SK-N-DZ (cell line): Measurements from ENCODE around the gene ST7.

Experiments
- DNase-seq: peaks from one replicate; pipeline ENCODE4 v3.0.0-alpha.2; 2015; ENCODE audit warnings: low spot score

The ST7 gene

DNA sequence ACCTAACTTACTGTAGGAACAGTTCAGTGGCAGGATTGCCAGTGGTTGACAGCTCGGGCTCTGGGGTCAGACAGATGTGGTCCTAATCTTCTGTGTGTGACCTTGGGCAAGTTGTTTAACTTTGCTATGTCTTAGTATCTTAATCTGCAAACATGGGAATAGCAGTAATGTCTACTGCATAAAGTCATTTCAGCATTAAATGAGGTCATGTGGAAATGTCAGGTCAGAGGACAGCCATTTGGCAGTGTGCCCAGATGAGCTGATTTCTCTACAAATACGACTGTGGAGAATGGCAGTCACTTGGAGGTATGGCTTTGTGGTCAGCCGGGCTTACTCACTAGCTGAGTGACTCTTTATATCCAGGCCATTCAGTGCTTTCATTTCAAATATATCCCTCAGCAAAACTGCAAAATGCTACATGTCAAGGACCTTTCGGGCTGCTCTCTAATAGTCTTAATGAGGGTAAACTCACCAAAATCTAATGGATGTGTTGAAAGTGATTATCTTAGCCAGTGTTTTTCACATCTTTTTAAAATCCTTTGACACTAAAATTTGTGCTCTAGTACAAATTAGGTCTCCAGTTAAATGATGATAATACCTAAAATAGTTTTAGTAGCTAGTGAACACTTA, 171.4 kb downstream of the ST7 start:
- peak; percentile 31 for DNase-seq

DNA sequence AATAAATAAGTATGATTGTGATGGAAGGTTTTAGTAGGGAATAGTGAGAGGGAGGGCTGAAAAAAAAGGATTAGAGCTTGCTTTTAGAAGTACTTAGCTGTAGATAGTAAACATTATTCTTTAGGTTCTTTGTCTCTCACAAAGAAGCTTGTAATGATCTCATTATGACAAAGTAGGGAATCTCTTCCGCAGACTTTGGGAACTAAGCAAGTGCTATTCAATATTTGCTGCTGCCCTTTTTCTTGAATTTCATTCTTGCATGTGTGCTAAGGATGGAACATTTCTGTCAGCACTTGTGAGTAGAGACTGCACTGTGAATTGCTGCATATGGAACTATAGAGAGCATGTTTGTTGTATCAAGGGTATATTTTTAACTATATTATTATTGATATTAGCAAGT, 173.4 kb downstream of the ST7 start:
- no peak for DNase-seq

DNA sequence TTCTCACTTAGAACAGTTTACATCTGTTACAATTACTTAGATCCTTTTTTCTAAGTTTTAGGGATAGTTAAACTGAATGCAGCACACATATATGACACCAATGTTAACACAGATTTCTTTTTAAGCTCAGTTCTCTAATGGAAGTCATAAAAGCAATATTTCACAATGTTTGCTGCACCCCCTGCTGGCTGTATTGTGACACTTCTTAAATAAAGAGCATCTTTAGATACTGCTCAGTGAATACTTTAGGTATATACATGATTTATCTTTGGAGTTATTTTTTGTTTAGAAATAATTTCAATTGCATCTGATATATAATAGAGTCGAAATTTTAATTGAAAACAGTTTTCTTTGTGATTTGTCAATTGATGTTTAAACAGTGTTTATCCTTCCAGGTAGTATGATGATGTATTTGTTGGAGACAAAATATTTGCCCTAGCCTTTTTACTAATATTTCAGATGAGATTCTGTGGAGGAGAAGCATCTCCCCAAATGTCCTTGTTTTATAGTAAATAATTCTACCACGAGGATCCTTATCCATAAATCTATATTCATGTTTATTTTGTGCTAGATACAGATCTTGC, 174.4 kb downstream of the ST7 start:
- peak; percentile 52 for DNase-seq

DNA sequence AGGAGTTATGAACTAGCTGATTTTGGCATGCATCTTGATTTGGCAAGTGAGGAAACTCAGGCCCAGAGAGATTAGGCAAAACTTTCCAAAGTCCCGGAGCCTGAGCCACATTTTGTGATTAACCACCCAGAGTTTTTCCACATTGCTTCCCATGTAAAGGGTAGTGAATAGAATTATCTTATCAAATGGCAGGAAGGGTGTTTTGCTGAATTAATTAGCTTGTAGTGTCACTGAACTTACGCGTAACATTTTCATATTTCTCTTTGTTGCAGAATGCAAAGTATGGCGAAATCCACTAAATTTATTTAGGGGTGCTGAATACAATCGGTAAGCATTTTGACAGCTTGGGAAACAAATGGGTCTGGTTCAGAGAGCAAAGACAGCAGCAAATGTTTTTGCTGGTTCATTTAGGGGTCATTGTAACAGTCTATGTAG, 176.2 kb downstream of the ST7 start:
- no peak for DNase-seq

DNA sequence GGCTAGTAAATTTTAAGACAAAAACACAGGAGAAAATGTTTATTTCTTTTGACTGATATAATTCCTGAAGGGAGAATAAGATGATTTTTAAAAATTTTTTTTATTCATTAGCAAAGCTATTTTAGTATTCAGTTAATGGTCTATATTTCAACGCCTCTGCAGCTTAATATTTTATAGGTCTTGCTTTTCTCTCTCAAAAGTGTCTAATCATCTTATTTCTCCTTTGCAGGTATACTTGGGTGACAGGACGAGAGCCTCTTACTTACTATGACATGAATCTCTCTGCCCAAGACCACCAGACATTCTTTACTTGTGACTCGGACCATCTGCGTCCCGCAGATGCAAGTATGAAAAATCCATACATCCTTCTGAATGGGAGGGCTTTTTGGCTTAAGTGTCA, 177.0 kb downstream of the ST7 start:
- DNase-seq, result no peak

DNA sequence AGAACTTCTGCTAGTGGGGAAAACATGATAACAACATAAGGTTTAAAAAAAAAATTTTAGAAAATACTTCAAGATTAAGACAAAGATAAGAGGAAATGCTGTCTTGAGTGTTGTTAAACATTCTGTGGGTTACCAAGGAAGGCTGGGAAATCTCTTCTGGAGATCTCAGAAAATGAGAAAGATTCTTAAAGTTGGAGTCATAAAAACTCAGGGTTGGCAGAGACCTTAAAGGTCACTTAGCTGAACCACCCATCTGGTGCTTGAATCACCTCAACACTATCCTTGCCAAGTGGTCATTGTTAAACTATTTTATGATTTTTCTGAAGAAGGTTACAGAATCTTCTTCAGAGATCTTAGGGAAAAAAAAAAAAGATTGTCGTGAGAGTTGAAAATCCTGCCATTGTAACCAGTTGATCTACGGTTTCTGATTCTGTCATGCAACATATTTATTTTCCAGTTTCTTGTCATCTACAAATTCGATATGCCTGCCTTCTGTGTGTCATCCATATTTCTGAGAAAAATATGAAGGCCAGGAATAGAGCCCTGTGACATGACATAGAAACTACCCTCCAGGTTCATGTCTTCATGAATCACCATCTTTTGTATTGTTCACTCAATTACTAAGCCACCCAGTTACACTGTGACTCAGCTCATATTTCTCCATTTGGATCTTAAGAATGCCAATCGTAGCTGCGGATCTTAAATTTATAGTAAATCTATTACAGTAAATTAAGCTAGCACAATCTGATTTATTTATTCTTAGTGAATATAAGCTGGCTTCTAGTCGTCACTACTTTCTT, 179.2 kb downstream of the ST7 start:
- DNase-seq, result no peak

DNA sequence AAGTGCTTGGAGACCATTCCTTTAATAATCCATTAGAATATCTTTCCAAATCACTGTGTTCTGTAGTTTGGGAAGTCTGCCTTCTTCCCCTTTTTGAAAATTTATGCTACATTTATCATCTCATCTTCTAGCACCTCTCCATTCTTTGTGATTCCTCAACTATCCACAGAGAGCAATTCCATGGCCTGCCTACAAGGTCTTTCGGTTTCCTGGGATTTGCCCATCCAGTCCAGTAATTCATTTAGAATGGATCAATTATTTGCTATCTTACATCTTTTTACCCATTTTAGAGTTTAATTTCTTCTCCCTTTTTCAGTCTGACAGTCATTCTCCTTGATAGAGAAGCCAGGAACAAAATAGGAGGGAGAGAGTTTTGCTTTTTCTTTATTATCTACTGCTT, 179.8 kb downstream of the ST7 start:
- DNase-seq, result no peak

DNA sequence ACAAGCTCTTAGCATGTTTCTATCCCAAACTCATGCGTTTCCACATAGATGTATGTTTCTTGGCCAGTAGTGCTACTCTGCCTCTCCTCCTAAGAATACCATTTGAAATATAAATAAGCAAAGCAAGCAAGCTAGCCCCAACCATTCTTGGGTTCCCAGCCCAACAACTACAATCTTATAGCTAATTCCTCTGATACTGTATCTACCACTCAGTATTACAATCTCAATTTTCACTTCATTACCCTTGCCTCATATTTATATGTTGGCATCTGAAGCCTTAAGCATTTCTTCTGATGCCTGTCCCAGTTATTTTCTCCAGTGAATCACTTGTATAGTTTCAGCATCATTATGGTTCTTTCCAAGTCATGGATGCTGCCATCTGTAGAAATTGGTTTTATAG, 181.1 kb downstream of the ST7 start:
- DNase-seq, result no peak

DNA sequence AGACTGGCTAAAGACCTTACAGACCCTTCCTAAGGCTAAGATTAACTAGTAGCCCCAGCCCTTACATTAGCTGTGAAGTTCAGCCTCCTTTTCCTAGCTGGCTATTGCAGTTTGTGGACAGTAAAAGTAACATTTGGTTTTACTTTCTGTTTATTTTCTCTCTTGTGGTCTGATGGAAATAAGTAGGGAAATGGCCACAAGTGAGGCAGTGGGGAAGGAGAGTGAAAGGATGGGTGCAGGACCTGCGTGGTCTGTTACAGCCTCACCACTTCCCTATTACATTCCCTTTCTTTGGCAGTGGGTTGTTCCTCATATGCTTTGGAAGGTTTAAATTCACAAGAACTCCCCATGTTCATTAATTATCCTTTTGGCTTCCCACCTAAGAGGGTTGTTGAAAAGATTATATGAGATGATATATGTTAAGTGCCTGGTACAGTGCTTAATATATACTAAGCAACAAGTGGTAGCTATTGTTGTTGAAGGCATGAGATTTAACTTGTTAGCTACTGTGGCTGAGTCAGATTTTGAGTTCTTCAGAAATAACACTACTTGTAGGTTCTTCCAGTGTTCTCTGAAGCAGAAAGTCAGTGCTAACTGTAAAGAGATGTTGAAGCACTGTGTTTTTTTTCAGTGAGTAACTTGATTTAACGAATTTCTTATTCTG, 181.7 kb downstream of the ST7 start:
- no peak for DNase-seq

DNA sequence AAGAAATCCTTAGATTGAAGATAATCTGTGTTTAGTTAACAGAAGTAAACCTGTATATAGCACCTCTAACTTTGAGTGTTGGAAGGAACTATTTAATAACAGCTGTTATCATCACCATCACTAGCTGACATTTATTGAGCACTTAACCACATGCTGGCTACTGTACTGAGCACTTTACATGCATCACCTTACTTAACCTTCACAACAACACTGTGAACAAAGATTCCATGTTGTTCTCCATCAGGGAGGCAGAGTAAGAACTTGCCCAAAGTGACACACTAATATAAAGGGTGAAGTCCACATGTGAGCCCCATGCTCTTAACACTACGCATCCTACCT, 182.2 kb downstream of the ST7 start:
- DNase-seq, result no peak

DNA sequence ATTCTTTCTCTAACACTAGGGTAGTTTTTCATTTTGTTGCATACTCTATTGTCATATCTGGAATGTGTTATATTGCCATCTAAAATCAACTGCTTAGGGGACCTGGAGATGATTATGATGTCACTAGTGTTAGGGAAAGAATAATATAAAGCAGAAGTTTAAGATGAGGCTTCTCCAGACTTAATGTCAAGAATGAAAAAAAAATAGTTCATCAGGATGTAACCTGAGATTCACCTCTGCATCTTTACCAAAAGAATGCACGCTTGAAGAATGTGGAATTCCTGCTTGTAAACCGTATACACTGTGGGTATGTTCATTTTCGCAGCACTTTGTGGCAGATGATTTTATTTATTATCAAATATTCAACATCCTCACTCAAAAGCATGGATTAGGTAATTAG, 184.6 kb downstream of the ST7 start:
- DNase-seq, result no peak

DNA sequence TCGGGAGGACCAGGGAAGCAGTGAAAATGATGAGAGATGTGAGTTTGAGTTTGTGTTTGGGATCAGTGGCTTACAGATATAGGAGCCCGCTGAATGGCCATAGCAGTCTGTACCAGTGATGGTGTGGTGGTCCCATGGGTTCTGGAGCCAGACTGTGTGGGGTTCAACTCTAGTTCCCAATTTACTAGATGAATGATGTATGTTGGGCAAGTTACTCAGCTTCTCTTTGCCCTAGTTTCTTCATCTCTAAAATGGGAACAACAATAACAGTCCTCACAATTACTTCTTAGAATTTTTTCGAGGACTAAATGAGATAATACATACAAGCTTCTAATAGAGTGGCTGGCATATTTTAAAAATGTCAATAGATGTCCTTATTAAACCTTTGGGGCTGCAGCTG, 185.2 kb downstream of the ST7 start:
- no peak for DNase-seq

DNA sequence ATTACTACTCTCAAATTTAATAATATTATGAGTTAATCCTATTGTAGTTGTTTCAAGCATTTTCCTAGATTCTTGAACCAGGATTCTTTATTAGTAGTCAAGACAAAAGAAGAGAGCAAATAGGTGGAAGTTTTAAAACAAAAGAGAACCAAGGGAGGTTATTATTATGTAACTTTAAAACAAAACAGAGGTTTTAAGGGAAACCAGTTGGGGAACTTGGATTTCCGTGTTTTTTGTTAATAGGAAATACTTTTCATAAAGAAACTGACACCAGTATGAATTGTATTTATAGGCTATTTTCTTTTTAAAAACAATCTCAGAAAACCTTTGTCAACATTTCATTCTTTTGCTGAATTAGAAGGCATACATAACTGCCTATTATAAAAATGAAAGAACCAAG, 185.7 kb downstream of the ST7 start:
- DNase-seq, result no peak

DNA sequence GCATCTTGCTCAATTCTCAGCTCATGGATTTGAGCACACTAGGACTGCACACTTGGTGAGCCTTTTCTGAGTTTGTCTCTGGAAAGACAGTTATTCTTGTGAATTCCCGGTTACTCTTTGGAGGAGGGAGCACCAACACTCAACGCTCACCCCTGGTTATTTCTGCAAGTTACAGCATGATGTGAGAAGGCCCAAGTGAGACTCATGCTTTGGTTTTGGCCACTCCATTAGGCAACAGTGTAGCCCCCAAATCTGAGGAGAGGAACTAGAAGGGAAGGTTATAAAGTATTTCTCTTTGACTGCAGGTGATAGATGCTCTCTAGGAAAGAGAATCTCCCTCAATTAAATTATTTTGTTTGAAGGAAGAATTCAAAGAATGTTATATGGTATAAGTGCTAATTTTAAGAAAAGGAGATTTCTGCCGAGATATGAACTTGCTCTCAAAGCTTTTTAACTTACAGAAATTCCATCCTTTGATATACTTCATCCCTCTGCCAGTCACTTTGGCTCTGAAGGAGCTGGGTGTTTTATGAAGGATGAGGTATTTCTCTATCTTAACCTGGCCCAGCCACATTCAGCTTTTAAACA, 186.2 kb downstream of the ST7 start:
- DNase-seq, result no peak

DNA sequence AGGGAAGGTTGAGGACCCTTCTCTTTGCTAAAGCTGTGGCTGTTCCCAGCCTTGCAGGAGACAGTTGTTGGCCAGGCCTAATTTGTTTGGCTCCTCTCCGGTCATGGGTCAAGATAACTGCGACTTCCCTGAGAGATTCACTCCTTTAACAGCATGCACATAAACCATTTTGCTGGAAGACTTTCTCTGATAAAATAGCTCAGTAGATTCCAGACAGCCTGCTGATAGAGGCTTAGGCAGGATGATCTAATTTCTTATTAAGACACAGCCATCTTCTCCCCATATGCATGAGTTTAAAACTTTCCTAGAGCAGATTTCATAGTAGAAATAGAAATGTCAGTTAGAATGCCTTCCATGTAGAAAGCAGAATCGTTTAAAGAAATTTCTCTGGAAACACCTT, 187.6 kb downstream of the ST7 start:
- no peak for DNase-seq

DNA sequence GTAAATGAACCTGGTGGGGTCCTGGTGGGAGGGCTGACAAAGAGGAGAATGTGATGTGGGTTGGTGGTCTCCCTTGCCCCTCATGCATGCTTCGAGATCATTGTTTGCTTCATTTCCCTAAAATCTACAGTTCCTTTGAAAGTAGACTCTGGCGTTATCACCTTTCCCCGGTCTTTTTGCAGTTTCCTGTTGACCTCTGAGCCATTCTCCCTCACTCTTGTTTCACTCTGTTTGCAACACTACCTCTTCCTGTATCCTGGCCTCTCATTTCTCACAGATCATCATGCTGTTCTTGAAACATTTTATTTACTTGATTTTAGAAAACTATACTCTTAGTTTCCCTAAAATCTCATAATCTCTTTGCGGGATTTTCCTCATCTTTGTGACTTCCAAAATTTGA, 189.8 kb downstream of the ST7 start:
- no peak for DNase-seq

DNA sequence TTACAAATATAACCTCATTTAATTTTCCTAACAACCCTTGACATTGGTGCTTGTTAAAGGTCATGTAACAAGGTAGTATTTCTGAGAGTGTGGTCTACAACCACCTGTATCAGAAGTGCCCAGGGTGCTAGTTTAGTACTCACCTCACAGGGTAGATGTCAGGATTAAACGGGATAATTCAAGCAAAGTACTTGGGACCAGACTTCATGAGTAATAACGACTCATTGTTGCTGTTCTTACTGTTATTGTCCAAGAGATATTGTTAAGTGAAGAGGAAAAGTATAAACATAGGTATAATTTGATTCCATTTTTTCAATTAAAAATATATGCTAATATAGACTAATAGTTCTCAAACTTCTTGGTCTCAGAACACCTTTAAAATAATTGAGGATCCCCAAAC, 190.3 kb downstream of the ST7 start:
- DNase-seq, result no peak

DNA sequence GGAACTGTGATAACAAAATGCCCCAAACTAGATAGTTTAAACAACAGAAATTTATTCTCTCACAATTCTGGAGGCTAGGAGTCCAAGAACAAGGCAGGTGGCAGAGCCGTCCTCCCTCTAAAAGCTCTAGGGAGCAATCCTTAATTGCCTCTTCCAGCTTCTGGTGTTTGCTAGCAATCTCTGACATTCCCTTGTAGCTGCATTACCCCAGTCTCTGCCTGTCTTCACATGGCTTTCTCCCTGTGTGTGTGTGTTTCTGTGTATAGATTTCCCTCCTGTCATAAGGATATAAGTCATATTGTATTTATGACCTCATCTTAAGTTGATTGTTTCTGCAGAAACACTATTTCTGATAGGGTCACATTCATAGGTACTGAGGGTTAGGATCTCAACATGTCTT, 192.0 kb downstream of the ST7 start:
- DNase-seq, result no peak

DNA sequence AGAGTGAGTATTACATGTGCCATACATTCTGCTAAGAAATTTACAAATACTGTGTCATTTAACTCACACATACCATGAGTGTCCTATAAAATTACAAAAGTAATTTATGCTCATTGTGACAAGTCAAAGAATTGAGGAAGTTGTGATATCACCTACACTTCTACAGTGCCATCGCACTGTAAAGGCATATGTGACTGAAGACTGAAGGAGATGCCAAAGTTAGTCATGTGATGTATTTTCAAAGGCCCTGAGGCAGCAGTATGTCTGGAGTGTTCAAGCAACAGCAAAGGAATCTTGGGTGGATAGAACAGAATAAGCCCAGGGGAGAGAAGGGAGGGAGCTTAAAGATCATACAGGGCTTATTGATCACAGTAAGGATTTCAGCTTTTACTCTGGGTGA, 192.8 kb downstream of the ST7 start:
- no peak for DNase-seq

DNA sequence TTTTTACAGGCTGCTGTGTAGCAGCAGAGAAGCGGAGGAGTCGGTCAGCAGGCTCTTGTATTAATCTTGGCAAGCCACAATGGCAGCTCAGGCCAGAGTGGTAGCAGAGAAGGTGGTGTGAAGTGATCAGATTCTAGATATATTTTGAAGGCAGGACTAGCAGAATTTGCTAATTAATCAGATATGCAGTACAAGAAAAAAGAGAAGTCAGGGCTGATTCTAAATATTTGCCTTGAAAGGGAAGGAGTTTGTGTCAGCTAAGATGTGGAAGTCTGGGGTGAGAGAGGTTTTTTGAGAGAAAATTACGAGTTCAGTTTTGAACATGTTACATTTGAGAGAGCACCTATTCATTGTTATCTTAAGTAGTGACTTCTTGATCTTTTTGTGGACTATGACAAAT, 193.2 kb downstream of the ST7 start:
- no peak for DNase-seq

DNA sequence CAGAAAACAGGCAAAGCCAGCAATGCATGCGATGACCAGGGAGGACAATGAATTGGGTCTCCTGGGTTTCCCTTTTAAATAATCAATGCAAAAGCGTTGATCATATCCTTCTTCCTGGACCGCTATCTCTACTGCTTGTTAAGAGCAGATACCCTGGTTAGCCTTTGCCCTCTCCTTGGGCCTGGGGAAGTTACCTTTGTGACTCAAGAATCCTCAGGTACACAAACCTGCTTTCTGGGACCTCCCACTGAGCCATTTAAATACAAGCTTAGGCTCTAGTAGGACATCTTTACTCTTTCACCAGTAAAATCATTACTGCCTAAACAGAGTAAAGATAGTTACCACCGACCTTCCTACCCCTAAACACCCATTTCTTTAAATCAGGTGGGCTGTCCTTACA, 195.7 kb downstream of the ST7 start:
- DNase-seq, result no peak

DNA sequence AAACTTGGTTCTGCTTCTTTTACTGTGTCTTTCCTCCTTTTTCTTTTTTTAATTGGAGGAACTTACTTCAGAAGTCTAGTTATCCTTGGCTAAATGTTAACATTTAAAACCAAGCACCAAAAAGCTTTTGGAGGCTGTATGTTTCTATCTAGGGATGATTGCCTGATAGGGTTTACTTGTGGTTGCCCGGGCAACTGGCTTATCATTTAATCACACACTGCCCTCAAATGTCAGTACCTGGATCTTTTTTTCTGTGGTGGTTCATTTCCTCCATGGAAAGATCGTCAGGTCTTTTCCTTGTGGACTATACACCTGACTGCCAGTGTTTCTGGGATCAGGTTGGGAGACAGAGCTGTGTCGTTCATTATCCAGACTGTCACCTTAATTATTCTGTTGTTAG, 196.4 kb downstream of the ST7 start:
- no peak for DNase-seq
